RKO (cell line): ENCODE data around the gene IGFL1.
"Not testable (repeated sequence)": the region's sequence is repeated elsewhere in the genome, so short reads cannot be mapped to it uniquely, and the experiment has no call there.

Experiments
- DNase-seq: peaks from one replicate; pipeline ENCODE4 v3.0.0-alpha.2; 2016; ENCODE audit warnings: low spot score

The IGFL1 gene

GRCh38 chr19:46202426-46202825, 27.1 kb upstream of the IGFL1 start:
- no peak for DNase-seq

DNA sequence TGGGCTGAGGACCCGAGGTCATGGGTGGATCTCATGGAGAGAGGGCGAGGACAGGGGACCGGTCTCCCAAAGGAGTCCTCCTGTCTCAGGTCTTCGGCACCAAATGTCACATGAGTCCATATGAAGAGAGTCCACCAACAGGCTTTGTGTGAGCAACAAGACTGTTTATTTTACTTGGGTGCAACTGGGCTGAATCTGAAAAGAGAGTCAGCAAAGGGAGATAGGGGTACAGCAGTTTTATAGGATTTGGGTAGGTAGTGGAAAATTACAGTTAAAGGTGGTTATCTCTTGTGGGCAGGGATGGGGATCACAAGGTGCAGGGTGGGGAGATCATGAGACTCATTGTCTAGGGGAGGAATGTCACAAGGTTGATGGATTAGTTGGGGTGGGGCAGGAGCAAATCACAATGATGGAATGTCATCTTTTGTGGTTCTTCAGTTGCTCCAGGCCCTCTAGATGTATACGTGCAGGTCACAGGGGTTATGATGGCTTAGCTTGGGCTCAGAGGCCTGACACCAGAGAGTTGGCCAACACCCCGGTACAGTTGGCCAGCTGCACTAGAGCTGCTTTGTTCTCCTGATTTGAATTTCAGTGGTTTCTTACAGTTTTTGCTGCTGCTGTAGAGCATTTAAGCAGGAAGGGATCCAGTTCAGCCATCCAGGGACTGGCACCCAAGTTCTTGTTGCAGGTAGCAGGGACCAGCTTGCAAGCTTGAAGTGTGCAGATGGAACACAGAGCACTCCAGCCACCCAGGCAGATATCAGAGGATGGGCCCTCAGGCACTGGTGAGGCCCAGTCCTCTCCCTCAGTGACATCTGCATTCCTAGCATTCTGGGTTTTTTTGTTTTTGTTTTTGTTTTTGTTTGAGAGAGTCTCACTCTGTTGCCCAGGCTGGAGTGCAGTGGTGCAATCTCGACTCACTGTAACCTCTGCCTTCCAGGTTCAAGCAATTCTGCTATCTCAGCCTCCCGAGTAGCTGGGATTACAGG, 26.4 kb upstream of the IGFL1 start:
- DNase-seq, result no peak

DNA sequence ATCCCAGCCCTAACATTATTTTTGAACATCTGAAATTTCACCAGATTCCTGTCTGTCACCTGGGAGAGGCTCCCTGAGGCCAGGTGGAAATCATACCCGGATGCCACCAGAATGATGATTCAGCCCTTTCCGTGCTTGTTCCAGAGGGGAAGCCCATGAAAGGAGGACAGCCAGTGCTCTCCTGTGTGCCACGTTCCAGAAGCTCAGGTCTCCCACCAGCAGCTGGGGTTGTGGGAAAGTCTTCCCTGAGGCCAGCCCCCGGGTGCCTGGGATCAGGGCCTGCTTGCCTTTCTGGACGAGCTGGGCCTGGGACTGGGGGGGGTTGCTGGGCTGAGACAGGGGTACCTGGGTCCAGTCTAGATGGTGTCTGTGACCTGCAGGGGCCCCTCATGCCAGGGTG, 25.5 kb upstream of the IGFL1 start:
- DNase-seq, result no peak

DNA sequence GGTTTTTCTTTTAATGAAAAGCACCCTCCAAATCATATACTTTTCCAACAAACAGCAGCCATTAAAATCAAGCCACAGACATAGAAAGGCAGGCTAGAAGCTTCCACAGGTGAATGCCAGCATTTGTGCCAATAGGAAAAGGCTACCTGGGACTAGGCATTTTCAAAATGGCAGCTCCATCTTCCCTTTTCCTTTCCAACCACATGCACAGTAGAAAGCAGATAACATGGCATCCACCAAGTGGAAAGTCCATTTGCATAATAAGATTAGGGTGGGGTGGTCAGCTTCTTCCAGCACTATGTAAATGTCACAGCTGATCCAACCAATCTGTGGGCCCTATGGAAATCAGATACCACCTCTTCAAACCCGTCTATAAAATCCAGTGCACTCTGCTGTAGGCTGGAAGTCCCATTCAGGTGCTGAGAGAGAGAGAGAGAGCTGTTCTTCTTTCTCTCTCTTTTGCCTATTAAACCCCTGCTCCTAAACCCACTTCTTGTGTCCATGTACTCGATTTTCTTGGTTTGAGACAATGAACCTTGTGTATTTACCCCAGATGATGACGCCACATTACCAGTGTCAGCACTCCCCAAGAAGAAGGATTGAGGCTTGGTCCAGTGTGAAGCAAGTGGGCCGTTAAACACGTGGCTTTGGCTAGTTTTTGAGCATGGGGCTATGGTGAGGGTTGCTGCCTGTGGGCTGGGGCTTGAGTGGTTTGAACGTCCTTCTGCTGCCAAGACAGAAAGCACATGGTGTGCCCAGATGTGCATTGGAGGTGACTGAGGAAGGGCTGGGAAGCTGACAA, 24.2 kb upstream of the IGFL1 start:
- DNase-seq, result no peak

- no peak for DNase-seq
Measured at GRCh38 chr19:46206176-46206575, 23.4 kb upstream of the IGFL1 start.

DNA sequence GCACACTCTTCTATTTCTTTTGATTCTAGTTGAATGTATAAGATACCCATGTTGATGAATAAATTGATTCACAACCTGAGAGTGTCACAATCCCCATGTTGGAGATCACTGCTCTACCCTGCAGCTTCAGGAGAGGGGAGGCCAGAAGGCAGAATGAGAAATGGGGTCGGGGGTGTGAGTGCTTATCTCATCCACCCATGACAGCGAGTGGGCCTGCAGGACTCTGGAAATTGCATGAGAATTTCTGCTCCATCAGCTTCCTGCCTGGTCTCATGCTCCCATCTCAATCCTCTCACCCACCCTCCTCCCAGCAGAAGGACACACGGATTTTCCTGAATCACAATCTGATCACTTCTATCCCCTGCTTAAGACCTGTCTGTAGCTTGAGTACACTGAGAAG, 22.9 kb upstream of the IGFL1 start:
- DNase-seq, result no peak

GRCh38 chr19:46207858-46208257, 21.7 kb upstream of the IGFL1 start:
- not testable (repeated sequence) for DNase-seq

- DNase-seq, result no peak
Measured at GRCh38 chr19:46209051-46209450, 20.5 kb upstream of the IGFL1 start.

- no peak for DNase-seq
Measured at GRCh38 chr19:46209472-46209871, 20.1 kb upstream of the IGFL1 start.

DNA sequence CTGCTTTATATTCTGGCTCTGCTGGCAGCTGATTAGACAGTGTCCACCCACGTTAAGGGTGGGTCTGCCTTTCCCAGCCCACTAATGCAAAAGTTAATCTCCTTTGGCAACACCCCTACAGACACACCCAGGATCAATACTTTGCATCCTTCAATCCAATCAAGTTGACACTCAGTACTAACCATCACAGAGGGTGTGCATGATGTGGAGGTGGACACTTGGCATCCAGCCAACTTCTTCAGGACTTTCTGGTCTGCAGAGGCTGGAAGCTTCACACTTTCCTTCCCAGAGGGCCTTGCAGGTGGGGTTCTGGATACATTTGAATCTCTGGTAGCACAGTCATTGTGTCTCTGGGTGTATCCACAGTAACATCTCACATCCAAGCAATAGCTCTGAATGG, 18.9 kb upstream of the IGFL1 start:
- DNase-seq, result no peak

GRCh38 chr19:46211201-46211881, 18.2 kb upstream of the IGFL1 start:
- DNase-seq, result no peak

GRCh38 chr19:46212592-46212991, 16.9 kb upstream of the IGFL1 start:
- DNase-seq, result not testable (repeated sequence)

DNA sequence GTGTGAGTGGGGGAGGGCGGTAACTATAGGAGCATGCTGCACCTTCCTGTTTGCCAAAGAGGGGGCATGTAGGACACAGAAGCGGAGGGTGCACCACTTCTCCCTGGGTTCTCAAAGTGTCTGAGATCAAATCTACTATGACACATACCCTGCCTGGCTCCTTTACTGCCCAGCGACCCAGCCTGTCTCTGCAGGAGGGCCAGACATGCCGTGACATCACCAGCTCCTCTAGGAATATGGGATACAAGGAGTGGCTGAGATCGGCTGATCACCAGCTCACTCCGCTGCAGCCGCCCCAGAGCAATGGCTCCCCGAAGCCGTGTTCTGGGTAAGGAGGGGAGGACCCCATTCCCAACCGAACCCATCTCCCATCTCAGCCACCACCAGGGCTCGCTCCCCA, 16.4 kb upstream of the IGFL1 start:
- DNase-seq, result no peak

DNA sequence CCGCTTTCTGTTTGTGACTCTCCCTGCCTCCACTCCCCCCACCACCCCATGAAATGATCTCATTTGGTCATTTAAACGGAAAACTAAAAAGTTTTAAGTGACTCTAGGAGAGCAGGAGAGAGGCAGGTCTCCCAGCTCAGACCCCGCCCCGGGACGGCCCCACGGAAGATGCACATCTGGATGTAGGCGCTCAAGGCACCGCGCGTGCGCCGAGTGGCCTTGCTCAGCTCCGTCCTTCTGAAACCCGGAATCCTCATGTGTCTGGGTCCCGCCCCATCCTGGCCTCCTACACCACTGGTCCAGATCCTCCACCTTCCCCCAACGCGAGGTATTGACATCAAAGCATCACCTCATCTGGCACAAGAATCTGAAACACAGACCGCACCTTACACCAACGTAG, 15.7 kb upstream of the IGFL1 start:
- DNase-seq, result no peak

DNA sequence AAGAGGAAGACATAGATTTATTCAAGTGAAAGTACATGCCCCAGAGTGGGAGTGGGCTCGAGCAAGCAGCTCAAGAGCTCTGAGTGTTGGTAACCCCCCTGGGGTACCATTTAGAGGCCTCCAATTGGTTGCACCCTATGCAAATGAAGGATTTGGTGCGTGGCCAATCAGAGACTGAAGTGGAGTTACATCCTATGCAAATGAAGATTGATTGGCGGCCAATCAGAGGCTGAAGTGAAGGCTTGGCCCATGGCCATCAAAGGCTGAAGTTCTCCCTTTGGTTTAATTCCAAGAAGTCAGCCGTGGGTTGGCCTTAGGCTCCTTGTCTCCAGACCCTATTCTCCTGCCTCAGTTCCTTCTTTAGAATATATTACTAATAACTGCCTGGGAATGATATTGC, 12.9 kb upstream of the IGFL1 start:
- no peak for DNase-seq

- no peak for DNase-seq
Measured at GRCh38 chr19:46217476-46217875, 12.1 kb upstream of the IGFL1 start.

DNA sequence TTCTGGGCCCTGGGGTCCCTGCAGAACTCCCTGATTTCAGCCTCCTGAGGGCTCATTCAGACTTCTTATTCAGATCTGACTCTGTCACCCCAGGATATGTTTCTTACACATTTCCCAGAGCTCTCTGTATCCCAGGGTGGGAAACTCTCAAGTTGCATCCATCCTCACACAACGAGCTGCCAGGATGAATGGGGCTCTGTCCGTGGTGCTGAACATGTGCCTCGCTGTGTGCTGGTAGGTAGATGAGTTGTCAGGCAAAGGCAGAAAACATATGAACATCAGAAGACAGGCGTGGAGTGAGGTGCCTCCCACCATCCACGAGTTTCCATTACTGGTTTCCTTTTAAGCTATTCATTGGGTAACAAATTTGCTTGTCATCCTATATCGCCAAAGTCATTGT, 11.4 kb upstream of the IGFL1 start:
- DNase-seq, result peak; percentile 58

- no peak for DNase-seq
Measured at GRCh38 chr19:46220038-46220615, 9.4 kb upstream of the IGFL1 start.

GRCh38 chr19:46221152-46221551, 8.4 kb upstream of the IGFL1 start:
- no peak for DNase-seq

GRCh38 chr19:46221981-46222610, 7.4 kb upstream of the IGFL1 start:
- peak; percentile 60 for DNase-seq

DNA sequence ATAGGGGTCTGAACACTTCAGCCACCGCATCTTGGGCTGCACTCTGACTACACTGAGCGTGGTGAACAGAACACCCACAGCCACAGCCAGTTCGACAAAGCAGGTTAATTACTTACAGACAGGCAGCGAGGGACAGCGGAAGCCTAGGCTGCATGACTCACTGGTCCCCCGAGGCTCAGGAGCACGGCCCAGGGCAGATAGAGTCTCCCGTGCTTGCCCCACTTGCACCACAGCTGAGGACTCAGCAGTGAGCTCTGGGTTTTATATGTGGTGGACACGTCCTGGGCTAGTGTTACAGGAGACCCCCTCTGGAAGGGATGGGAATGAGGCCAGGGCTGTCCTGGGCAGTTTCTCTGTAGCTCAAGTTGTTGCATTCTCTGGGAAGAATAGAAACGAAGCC, 5.8 kb upstream of the IGFL1 start:
- not testable (repeated sequence) for DNase-seq

DNA sequence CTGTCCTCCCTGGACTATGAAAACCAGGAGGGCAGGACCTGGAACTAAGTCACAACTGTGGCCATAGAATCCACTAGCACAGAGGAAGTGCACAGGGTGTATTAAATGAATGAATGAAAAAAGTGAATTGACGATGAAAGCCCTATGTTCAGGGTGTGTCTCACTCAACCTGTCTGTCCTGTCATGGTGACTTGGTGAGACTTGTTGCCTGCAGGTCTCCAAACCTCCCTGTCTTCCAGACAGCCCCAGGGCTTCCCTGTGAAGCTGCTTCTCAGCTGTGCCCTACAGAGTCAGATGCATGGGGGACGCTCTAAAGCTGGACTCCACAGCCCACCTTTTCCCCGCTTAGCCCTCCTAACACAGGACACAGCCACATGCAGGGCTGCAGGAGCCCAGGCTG, 4.8 kb upstream of the IGFL1 start:
- no peak for DNase-seq
